ENCODE data around the gene EIF1AX. TPM values are rescaled to one million over a fixed set of nuclear protein-coding genes. Genes with fewer than 3 reads are reported as not detected.
A peak's percentile ranks its signal among the peaks of the same experiment; 100 is the strongest.

EIF1AX gene
- total RNA-seq, 1 experiment from 2014 or later, result 51.1 TPM

GRCh38 chrX:20116577-20117240, 24.9 kb downstream of the EIF1AX start, which contains the start of gene MAP7D2:
Gene MAP7D2 (minus strand): TSS chrX:20116907. CDS start chrX:20116879, 28 bp downstream.
- ChIA-PET POLR2A (ENCODE audit: unreplicated experiment) (no interaction called here), CTCF (no interaction called here)
- no peaks in the 10 kb centered on the region for H3K27me3 ChIP-seq (ENCODE audit: low read length)
- ATAC-seq (no peak), DNase-seq (no peak)
- H3K9ac ChIP-seq (ENCODE audit: low read length), result peak within 1 kb of the TSS; percentile 34; the same call in 1 of the 2 replicates
- H3F3A ChIP-seq (ENCODE audit: low read length, unreplicated experiment), result no peaks in the 10 kb centered on the region
- peak within 1 kb of the TSS; percentile 78 for H3K27ac ChIP-seq (ENCODE audit: low read length)
- peak within 1 kb of the TSS; percentile 74; the same call in 1 of the 2 replicates for H3K4me2 ChIP-seq (ENCODE audit: low read length)
- H3K9me3 ChIP-seq (ENCODE audit: low read length), result no peaks in the 10 kb centered on the region
- H3K4me3 ChIP-seq (ENCODE audit: low read length), result no peak within 1 kb of the TSS
- H2AFZ ChIP-seq (ENCODE audit: low read length), result no peak within 1 kb of the TSS
- no peaks in the 10 kb centered on the region for H4K20me1 ChIP-seq (ENCODE audit: low read length)
- no peaks in the 10 kb centered on the region for H3K36me3 ChIP-seq (ENCODE audit: low read depth, low read length)
- H3K4me1 ChIP-seq (ENCODE audit: insufficient read depth, low read length), result peaks cover 19% of the 10 kb centered on the region
- H3K79me2 ChIP-seq (ENCODE audit: low read length), result no peaks in the 10 kb centered on the region
- H3K9me2 ChIP-seq (replicated peaks; ENCODE audit: low read length), result no peaks in the 10 kb centered on the region
- intact Hi-C loops (cut with micrococcal nuclease), result loop anchor here (5.0 kb wide), 1 partner anchor 209 kb away; no protein-coding TSS in a partner anchor
- TF ChIP-seq EZH2phosphoT487 (IDR thresholded peaks at IDR 0.05; ENCODE audit: borderline replicate concordance, low read length), result no peak
- no peak for TF ChIP-seq EZH2 (IDR thresholded peaks at IDR 0.05; ENCODE audit: low read length, unreplicated experiment)
- TF ChIP-seq, protein P1, sequence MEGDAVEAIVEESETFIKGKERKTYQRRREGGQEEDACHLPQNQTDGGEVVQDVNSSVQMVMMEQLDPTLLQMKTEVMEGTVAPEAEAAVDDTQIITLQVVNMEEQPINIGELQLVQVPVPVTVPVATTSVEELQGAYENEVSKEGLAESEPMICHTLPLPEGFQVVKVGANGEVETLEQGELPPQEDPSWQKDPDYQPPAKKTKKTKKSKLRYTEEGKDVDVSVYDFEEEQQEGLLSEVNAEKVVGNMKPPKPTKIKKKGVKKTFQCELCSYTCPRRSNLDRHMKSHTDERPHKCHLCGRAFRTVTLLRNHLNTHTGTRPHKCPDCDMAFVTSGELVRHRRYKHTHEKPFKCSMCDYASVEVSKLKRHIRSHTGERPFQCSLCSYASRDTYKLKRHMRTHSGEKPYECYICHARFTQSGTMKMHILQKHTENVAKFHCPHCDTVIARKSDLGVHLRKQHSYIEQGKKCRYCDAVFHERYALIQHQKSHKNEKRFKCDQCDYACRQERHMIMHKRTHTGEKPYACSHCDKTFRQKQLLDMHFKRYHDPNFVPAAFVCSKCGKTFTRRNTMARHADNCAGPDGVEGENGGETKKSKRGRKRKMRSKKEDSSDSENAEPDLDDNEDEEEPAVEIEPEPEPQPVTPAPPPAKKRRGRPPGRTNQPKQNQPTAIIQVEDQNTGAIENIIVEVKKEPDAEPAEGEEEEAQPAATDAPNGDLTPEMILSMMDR (conservative IDR thresholded peaks at IDR 0.05; ENCODE audit: low read depth, low read length), result no peak
- BruUV-seq (replicated peaks), result no TSS peak

- Histone ChIP-seq H3K9me3 (ENCODE audit: low read length) (no peaks in the 10 kb centered on the region), H3K4me1 (ENCODE audit: insufficient read depth, low read length) (peaks cover 19% of the 10 kb centered on the region), H3K27ac (ENCODE audit: low read length) (no peak overlapping the region), H3F3A (ENCODE audit: low read length, unreplicated experiment) (no peaks in the 10 kb centered on the region), H3K79me2 (ENCODE audit: low read length) (no peaks in the 10 kb centered on the region), H3K9ac (ENCODE audit: low read length) (no peak overlapping the region), H2AFZ (ENCODE audit: low read length) (no peak overlapping the region), H3K27me3 (ENCODE audit: low read length) (no peaks in the 10 kb centered on the region), H3K9me2 (replicated peaks; ENCODE audit: low read length) (no peaks in the 10 kb centered on the region), H3K36me3 (ENCODE audit: low read depth, low read length) (no peaks in the 10 kb centered on the region), H3K4me2 (ENCODE audit: low read length) (no peak overlapping the region), H4K20me1 (ENCODE audit: low read length) (no peaks in the 10 kb centered on the region), H3K4me3 (ENCODE audit: low read length) (no peak overlapping the region)
- no TSS peak for BruUV-seq (replicated peaks)
- DNase-seq (no peak), ATAC-seq (no peak)
- POLR2A ChIA-PET (ENCODE audit: unreplicated experiment), result no interaction called here
- intact Hi-C loops (cut with micrococcal nuclease), result loop anchor here (5.0 kb wide), 1 partner anchor 209 kb away; no protein-coding TSS in a partner anchor
- CTCF ChIA-PET, result no interaction called here
- TF ChIP-seq EZH2phosphoT487 (IDR thresholded peaks at IDR 0.05; ENCODE audit: borderline replicate concordance, low read length), result no peak
- TF ChIP-seq EZH2 (IDR thresholded peaks at IDR 0.05; ENCODE audit: low read length, unreplicated experiment), result no peak
- TF ChIP-seq, protein P1 (conservative IDR thresholded peaks at IDR 0.05; ENCODE audit: low read depth, low read length), result no peak
Measured at GRCh38 chrX:20116087-20116576, 25.5 kb downstream of the EIF1AX start.

Measured in PC-3 (cell line).